Upper lobe of left lung (tissue), 4 donors: Measurements from ENCODE around the gene TMEM51.

Source experiments
- CTCF ChIP-seq, 6 experiments: fragments of 450-650 bp in 4 of 6; fragments of 200-600 bp in 2 of 6; sonication (generic) in 2 of 6; IDR thresholded peaks; one replicate each; pipeline ENCODE4 v1.5.1; 2016 to 2019; ENCODE audit warnings: antibody characterized with exemption in 6 of 6
- EP300 ChIP-seq, 4 donors: sonication (generic); formaldehyde crosslinking; IDR thresholded peaks; one replicate each; pipeline ENCODE4 v1.5.1; 2017; ENCODE audit warnings: antibody characterized with exemption in 4 of 4, control low read depth in 2 of 4

- TF ChIP-seq CTCF (IDR thresholded peaks at IDR 0.05), result no peak
- TF ChIP-seq EP300 (IDR thresholded peaks at IDR 0.05), result no peak
These were observed 26.6 kb downstream of the TMEM51 start for GRCh38 chr1:15180189-15180588.
